HG03280 (cell line): ENCODE data around the gene HOXA3.
A peak's percentile ranks its signal among the peaks of the same experiment; 100 is the strongest.

Experiments
- ATAC-seq: cut with Tn5 transposase; IDR thresholded peaks from one replicate; pipeline ENCODE4 v1.9.1; 2021; ENCODE audit warnings: mild to moderate bottlenecking, moderate library complexity; ENCODE audit not compliant: unreplicated experiment

HOXA3 gene

DNA sequence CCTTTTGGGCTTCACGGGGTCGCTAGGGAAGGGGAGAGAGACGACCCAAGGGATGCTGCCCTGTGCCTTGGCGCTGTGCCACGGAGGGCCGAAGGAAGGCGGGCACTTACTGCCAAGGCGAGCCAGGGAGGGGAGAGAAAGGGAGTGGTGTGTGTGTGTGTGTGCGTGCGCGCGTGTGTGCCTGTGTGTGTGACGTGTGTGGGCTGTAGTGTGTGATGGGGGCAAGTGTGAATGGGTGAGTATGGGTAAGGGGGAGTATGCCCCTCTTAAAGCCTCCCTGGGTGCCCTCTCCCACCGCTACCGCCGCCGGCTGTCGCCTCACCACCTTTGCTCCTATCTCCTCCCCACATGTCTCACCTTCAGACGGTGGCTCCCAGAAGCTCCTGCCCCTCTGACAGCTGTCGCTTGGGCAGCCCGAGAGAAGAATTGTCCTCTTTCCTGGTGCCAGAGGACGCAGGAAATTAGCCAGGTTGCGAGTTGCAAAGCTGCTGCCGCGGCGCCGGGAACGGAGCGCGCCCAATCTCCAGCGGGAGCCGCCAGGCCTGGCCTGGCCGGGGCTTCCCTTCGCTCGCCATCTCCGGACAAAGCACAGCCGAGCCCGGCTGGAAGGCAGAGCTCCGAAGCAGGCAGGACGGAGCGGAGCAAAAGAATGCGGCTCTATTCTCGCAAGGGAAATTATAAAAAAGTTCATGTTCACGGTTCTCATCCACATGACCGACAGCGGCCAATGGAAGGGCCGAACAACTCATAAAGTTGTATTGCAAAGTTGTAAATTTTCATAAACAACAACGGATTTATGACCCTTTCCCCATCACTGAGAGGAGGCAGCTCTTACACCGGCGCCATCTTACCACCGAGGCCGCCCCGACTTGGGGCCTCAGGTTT lies at the start of gene HOXA3:
HOXA3 (minus strand) TSS at position 653 of the 885 bp plus-strand sequence. CDS start 41,943 bp downstream, outside the sequence.
- ATAC-seq, result no peak

- ATAC-seq, result no peak
Measured at GRCh38 chr7:27201580-27202017, 49.2 kb upstream of the HOXA3 start.

DNA sequence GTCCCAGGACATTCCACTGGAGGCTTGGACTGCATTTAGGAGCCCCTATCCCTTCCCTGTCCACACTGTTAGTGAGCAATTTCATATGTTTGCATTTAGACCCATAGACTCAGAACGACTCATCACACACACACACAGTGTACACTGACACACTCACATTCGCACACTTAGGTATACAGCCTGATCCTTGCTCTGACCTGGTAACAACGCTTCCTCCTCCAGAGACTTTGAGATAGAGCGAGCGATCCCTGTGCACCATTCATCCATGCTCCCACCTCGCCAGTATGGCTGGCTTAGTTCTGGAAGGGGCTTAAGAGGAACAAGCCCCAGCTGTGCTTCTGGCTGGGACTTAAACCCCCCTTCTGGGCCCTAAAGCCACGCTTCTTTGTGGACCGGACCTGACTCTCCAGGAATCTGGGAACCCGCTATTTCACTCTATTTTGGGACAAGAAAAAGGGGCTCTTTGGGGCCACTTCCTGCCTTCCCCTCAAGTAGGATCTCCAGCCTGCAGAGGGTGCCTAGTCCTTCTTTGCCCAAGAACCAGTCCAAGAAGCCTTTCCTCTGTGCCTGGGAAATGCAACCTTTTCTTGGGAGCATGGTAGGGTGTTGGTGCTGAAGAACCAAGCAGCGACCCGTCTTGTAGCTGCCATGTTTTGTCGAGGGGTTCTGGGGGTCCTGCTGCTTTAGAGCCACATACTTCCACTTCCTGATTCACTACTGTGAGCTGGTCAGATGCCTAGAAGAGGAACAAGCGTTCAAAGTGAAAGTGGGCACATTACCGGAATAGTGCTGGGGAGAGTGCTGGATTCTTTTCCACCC lies 48.6 kb upstream of the HOXA3 start:
- ATAC-seq, result no peak

DNA sequence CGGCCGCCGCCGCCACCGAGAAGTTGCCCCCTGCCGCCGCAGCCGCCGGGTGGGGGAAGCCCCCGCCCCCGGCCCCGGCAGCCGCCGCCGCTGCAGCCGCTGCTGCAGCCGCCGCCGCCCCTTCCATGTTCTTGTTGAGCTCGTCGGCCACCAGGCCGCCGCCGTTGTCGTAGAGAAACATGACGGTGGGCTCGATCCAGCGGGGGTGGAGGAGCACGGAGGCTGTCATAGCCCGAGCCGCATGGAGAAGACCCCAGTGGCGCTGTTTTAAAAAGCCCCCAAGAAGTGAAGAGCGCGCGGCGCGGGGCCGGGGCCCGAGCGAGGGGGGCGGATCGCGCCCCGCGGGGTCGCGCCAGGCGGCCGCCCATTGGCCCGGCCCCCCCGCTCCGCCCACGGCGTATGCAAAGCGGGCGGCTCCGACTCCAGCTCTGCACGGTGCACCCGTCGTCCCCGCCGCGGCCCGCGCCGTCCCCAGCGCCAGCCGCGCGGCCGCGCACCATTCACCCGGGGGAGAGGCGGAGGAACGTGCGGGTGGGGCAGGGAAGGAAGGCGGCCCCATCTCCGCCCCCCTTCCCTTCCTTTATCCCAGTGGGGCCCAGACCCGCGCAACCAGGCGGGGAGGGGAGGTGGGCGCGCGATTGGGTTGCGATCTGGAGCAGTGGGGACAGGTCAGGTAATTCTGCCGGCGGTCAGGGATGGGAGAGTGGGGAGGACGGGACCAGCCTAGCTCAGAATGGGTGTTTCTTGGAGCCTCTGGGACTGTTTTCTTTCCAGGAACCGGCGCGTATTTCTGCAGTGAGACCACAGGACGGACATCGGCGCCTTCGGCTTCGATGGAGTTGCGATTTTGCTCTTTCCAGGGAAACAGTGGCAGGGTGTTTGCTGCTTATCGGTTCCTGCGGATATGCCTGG lies 47.7 kb upstream of the HOXA3 start, which contains the start of gene HOXA13:
HOXA13 (minus strand) TSS at position 243 of the 912 bp plus-strand sequence; CDS start at position 229, 14 bp downstream.
- ATAC-seq, result peak; percentile 48

- no peak for ATAC-seq
Measured at GRCh38 chr7:27198871-27199801, 46.8 kb upstream of the HOXA3 start.

- ATAC-seq, result no peak
Measured at GRCh38 chr7:27198138-27198841, 45.9 kb upstream of the HOXA3 start.

GRCh38 chr7:27197137-27198042 lies 45.0 kb upstream of the HOXA3 start:
- ATAC-seq, result no peak

DNA sequence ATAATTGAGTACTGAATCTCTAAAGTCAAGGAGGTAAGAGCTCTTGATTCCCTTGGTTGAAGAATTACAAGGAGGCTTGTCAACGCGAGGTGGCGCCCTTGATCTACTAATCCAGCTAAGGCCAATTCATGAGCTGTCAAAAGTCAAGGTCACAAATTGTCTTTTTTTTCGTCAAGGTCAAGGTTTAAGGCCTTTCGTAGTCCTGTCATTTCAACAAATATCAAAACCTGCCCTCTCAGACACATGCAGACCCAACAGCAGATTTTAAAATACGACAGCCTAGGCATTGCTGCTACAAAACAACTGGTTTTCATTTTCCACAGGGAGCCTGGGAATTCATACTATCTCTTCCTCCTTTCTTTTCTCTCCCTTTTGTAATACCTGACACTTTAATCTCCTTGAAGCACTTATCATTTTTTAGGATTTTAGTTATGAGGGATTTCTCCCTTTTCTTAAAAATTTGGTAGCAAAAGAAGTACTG lies 43.9 kb upstream of the HOXA3 start:
- no peak for ATAC-seq

DNA sequence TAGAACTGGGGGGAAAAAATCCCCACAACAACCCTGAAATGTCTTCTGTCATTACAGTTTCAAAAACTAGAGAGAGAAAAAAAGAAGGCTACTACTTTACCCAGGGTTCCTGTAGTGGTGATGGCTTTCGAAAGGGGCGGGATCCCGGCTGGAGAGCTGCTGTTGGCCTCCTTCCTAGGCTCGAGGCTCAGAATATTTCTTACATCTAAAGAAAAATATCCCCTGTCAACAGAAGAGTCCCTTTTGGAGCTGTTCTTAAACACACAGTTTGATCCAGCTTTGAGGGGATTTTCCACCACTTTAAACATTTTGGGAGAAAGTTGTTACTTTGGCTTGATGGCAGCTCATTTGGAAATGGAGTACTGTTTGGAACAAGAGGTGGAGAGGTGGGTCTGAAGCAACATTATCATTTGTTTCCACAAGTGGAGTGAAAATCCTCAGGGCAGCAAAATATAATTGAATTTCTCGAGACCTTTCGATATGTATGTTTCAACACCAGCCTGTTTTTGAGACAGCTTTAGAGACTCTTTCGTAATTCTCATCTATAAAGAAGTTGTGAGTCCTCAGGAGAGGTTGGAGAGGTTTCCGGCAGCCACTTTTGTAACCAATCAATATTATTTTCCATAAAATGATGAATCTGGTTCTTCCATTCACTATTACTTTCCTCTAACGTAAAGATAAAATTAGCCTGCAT lies 42.5 kb upstream of the HOXA3 start:
- ATAC-seq, result no peak

DNA sequence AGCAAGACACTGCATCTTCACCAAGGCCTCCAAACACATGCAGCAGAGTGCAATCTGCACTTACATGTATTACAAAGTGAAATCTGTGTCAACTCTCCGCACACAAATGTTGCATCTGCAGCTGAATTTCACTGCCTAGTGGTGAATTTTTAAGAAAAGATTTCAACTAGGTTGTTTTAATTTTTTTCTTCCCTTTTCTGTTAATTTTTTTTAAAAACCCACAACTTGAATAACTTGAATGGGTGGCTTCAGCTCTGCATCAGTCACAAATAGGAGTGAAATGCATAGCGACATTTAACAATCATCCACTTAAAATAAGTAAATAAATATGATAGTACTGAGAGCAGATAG lies 41.6 kb upstream of the HOXA3 start:
- ATAC-seq, result no peak

DNA sequence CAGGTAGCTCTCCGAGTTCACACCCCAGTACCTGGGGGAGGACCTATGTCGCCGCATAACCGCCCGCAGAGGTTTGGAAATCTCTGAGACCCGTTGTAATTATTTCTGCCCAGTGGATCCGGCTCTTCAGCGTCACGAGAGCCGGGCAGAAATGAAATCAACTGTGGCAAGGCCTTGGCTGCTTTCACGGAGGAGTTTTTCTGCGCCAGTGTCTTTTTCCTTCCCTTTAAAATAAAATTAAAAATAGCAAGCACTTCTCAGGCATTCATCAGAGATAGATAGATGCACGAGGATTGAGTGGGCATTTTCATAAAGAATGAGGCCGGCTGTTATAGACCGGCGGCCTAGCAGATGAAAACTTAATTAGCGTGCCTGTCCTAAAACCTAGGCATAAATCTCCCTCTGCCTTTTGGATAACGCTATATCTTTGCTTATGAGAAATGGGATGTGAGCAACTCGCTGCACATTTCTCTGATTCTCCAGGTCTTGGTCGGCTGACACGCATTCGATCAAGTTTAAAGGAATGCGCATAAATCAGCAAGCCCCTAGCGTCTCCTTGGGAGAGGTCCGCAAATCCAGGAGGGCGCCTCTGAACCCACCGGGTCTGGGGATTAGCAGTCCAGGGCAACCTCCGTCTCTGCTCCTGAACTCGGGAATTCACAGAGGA lies 41.1 kb upstream of the HOXA3 start:
- ATAC-seq, result no peak

- ATAC-seq, result no peak
Measured at GRCh38 chr7:27192546-27193334, 40.4 kb upstream of the HOXA3 start.

DNA sequence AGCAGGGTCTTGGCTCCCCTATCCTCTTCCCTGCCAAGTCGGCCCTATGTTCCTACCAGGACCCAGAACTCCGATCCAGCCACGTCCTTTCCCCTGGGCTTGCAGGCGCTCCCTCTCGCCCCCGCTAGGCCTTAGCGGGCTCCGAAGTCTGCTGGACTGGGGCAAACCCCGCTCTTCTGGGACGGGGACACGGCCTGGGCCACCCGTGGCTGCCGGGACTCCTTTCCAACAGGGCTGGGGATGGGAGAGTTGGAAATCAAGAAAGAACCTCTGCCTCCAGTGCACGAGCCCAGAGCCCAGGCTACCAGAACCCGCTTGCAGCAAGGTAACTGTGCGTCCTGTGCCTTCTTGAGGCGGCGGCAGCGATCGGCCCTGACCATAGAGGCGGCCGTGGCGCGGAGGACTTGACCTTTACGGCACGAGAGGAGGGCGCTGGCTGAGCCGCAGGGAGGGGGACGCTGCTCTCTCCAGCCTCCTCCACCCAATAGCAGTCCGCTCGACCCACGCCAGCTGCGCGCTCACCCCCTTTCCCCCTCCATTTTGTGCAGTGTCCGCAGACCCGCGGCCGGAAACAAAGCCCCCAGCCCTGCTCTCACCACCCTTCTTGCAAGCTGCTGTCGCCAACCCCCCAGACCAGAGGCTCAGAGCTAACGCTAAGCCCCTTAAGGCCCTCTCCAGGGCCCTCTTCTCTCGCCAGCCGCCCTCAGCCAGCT lies 39.6 kb upstream of the HOXA3 start:
- no peak for ATAC-seq

- no peak for ATAC-seq
Measured at GRCh38 chr7:27191161-27191731, 38.9 kb upstream of the HOXA3 start.
